Gastrocnemius medialis (tissue), 4 donors: ENCODE measurements around the gene MIER2.

Experiments
- CTCF ChIP-seq, 5 experiments: fragments of 450-650 bp in 3 of 5; fragments of 200-600 bp in 2 of 5; sonication (generic) in 2 of 5; IDR thresholded peaks in 4 of 5; conservative IDR thresholded peaks in 1 of 5; 1 replicate in 4 of 5; 2 replicates in 1 of 5; pipeline ENCODE4 v1.5.1; 2016 to 2019; ENCODE audit warnings: antibody characterized with exemption in 5 of 5, mild to moderate bottlenecking in 3 of 5, moderate library complexity in 3 of 5
- POLR2A ChIP-seq, 2 donors: fragments of 450-650 bp; IDR thresholded peaks; one replicate each; pipeline ENCODE4 v1.6.1; 2017; ENCODE audit warnings: antibody characterized with exemption in 2 of 2, mild to moderate bottlenecking in 2 of 2, moderate library complexity in 2 of 2

- TF ChIP-seq CTCF (IDR thresholded peaks at IDR 0.05 in 4 of 5, conservative IDR thresholded peaks at IDR 0.05 in 1 of 5), result no peak
- TF ChIP-seq POLR2A (IDR thresholded peaks at IDR 0.05), result no peak
These were observed 36.7 kb downstream of the MIER2 start for GRCh38 chr19:307793-308420.
